Fibroblast of lung (primary cell): ENCODE results near the gene ADRA1B.

Source experiments
- CTCF ChIP-seq, 2 donors: IDR thresholded peaks in 1 of 2; conservative IDR thresholded peaks in 1 of 2; 1 replicate in 1 of 2; 2 replicates in 1 of 2; pipeline ENCODE4 v1.5.1; 2011 to 2012; ENCODE audit warnings: low read length in 2 of 2, control low read depth in 1 of 2, inconsistent platforms in 1 of 2, low read depth in 1 of 2, mild to moderate bottlenecking in 1 of 2
- EZH2 ChIP-seq: IDR thresholded peaks from 2 replicates; pipeline ENCODE4 v1.5.1; 2012; ENCODE audit warnings: low read length, control low read depth, mild to moderate bottlenecking; ENCODE audit errors: missing control alignments

GRCh38 chr5:159947708-159948358 lies 31.6 kb downstream of the ADRA1B start:
- TF ChIP-seq CTCF (conservative IDR thresholded peaks at IDR 0.05 in 1 of 2, IDR thresholded peaks at IDR 0.05 in 1 of 2; ENCODE audit: low read depth in 1 of 2, low read length in 2 of 2) = no peak
- TF ChIP-seq EZH2 = no peak
